Peyer's patch (tissue), 4 donors: ENCODE data around the gene CHMP6. TPM values are rescaled to one million over a fixed set of nuclear protein-coding genes. Genes with fewer than 3 reads are reported as not detected.

ENCODE experiments used
- DNase-seq, 3 donors: peaks; one replicate each; pipeline ENCODE4 v3.0.0-alpha.2; 2017 to 2019
- H3K27ac ChIP-seq, 4 donors: fragments of 200-600 bp; sonication (generic); one replicate each; pipeline ENCODE4 v1.5.1; 2016 to 2019
- H3K27me3 ChIP-seq, 2 donors: fragments of 200-600 bp; sonication (generic); one replicate each; pipeline ENCODE4 v1.5.1; 2019
- H3K36me3 ChIP-seq, 3 donors: fragments of 200-600 bp; sonication (generic); one replicate each; pipeline ENCODE4 v1.5.1; 2016 to 2019
- H3K4me1 ChIP-seq, 4 donors: fragments of 200-600 bp; sonication (generic); one replicate each; pipeline ENCODE4 v1.5.1; 2016 to 2019
- H3K4me3 ChIP-seq, 4 donors: fragments of 200-600 bp; sonication (generic); 1 replicate in 3 of 4; 2 replicates in 1 of 4; pipeline ENCODE4 v1.5.1; 2016 to 2019; ENCODE audit warnings: mild to moderate bottlenecking in 1 of 4
- H3K9me3 ChIP-seq, 4 donors: fragments of 200-600 bp; sonication (generic); one replicate each; pipeline ENCODE4 v1.5.1; 2016 to 2019; ENCODE audit warnings: mild to moderate bottlenecking in 1 of 4
- CTCF ChIP-seq, 6 experiments: fragments of 450-650 bp in 4 of 6; fragments of 200-600 bp in 2 of 6; sonication (generic) in 1 of 6; IDR thresholded peaks; one replicate each; pipeline ENCODE4 v1.5.1; 2017 to 2019; ENCODE audit warnings: antibody characterized with exemption in 6 of 6, mild to moderate bottlenecking in 3 of 6, moderate library complexity in 1 of 6
- POLR2A ChIP-seq, 2 donors: fragments of 450-650 bp; IDR thresholded peaks; one replicate each; pipeline ENCODE4 v1.5.1; 2017; ENCODE audit warnings: antibody characterized with exemption in 2 of 2, mild to moderate bottlenecking in 2 of 2, moderate library complexity in 2 of 2
- total RNA-seq, 4 donors: library from RNA; depleted of rRNA; stranded (reverse); fragments of >200 nt; gene quantifications; one replicate each; pipeline ENCODE4 v1.1.0, GENCODE V29; 2016

The CHMP6 gene
- total RNA-seq, 4 donors from 2014 or later: 29.9 to 57.8 (median 37.1) TPM

DNA sequence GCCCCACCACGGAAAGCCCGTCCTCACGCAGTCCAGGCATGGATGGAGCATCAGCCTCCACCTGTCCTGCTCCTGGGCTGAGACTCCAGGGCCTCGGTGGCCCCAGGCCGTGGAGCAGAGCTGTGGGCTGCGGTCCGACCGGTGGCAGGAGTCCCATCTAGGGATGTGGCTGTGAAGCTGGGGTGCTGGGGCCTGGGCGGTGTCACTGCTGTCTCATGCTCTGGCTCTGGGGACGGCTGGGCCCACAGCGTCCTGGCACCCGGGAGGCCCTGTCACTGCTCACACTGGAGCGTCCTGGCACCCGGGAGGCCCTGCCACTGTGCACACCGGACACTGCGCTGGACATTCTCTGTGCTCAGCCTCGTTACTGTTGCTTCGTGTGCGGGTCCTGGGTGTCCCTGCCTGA is 51.7 kb downstream of the CHMP6 start:
- TF ChIP-seq CTCF (IDR thresholded peaks at IDR 0.05) (no peak), POLR2A (IDR thresholded peaks at IDR 0.05) (no peak)
- peak overlapping the region in 2 of 4 donors; percentile 26 to 48 for H3K27ac ChIP-seq
- no peaks in the 10 kb centered on the region for H3K36me3 ChIP-seq
- peaks cover 0 to 50% (median 5%) of the 10 kb centered on the region in 4 donors for H3K4me1 ChIP-seq
- no peak overlapping the region for H3K4me3 ChIP-seq
- no peaks in the 10 kb centered on the region for H3K9me3 ChIP-seq
- no peak for DNase-seq
- H3K27me3 ChIP-seq: no peaks in the 10 kb centered on the region

DNA sequence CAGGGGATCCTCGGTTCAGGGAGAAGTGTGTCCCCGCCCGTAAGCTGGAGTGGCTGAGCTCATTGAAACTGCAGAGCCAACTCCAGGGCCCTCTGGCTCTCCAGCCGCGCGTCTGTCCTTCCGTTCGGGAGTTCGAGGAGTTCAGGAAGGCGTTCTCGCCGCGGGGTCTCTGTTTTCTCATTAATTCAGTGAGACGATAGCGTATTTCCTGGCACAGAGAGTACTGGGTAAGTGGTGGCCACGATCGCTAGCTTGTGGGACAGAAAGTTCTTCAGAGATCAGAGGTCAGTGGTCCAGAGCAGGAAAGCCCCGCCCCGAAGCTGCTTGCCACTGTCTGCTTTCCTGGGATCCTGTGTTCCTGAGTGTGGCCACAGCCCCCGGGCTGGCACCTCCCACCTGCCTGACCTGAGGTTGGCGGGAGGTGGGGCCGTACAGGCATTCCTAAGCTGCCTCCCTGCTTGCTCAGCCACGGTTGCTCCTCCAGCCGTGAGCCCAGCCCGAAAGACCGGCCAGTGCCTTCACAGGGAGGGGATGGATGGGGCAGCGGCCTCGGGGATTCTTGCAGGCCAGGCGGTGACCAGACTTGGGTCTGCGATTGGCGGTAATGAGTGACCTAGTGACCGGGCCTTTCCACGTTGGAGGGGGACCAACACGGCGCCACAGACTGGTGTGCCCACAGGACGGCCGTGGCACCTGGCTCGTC is 52.2 kb downstream of the CHMP6 start:
- peaks cover 0 to 56% (median 5%) of the 10 kb centered on the region in 4 donors for H3K4me1 ChIP-seq
- peak overlapping the region in 3 of 4 donors; percentile 10 to 48 (median 26) for H3K27ac ChIP-seq
- no peaks in the 10 kb centered on the region for H3K9me3 ChIP-seq
- no peak for DNase-seq
- H3K4me3 ChIP-seq: no peak overlapping the region
- TF ChIP-seq CTCF (IDR thresholded peaks at IDR 0.05): no peak
- TF ChIP-seq POLR2A (IDR thresholded peaks at IDR 0.05): no peak
- no peaks in the 10 kb centered on the region for H3K36me3 ChIP-seq
- H3K27me3 ChIP-seq: no peaks in the 10 kb centered on the region

- DNase-seq: no peak
- peak overlapping the region; percentile 10 to 48 (median 34) for H3K27ac ChIP-seq
- TF ChIP-seq POLR2A (IDR thresholded peaks at IDR 0.05) (no peak), CTCF (IDR thresholded peaks at IDR 0.05) (no peak)
- no peaks in the 10 kb centered on the region for H3K27me3 ChIP-seq
- no peaks in the 10 kb centered on the region for H3K36me3 ChIP-seq
- H3K9me3 ChIP-seq: no peaks in the 10 kb centered on the region
- no peak overlapping the region for H3K4me3 ChIP-seq
- peaks cover 0 to 61% (median 7%) of the 10 kb centered on the region in 4 donors for H3K4me1 ChIP-seq
These were observed 52.8 kb downstream of the CHMP6 start for GRCh38 chr17:81044428-81044763.

DNA sequence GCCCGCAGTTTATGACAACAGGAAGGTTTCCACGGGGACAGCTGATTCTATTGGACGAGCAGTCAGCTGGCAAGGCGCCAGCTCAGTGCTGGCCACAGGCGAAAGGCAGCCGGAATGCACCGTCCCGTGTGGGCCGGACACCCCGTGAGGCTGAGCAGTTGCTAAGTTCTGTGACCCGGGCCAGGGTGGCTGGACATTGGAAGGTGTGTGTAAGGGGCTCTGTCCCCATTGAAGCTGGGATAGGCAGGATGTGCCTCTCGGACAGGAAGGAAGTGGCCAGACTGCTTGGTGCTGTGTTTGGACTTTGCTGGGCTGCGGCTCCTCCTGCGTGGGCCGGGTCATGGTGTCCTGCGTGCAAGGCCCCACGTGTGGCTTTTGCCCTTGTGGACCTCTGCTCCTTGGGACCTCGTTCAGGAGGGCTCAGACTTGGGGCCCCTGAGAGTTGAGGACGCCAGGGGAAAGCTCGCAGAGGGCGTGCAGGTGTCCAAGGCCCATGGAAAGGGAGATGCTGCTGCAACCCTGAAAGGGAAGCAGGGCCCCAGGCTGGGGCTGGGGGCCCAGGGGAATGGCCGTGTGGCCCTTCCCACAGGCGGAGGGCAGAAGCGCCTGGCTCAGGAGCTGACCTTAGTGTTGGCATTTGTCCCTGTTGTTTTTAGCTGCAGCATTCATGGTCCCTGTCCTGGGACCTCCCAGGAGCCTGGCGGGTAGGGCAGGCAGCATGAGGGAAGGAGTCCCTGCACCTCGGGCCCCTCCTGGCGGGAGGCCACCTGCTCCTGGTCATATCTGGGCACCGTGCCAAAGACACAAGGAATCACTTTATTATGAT is 53.3 kb downstream of the CHMP6 start:
- H3K27me3 ChIP-seq: no peaks in the 10 kb centered on the region
- peak overlapping the region in 1 of 4 donors; percentile 6 for H3K4me3 ChIP-seq
- no peaks in the 10 kb centered on the region for H3K36me3 ChIP-seq
- no peaks in the 10 kb centered on the region for H3K9me3 ChIP-seq
- H3K27ac ChIP-seq: peak overlapping the region in 3 of 4 donors; percentile 26 to 48 (median 42)
- peaks cover 0 to 63% (median 11%) of the 10 kb centered on the region in 4 donors for H3K4me1 ChIP-seq
- peak in 2 of 3 donors; percentile 78 to 83 for DNase-seq
- TF ChIP-seq CTCF (IDR thresholded peaks at IDR 0.05) (no peak), POLR2A (IDR thresholded peaks at IDR 0.05) (no peak)

GRCh38 chr17:81045590-81046095 is 54.0 kb downstream of the CHMP6 start:
- no peak for DNase-seq
- Histone ChIP-seq H3K9me3 (no peaks in the 10 kb centered on the region), H3K36me3 (no peaks in the 10 kb centered on the region), H3K4me1 (peaks cover 0 to 64% (median 12%) of the 10 kb centered on the region in 4 donors), H3K27ac (peak overlapping the region in 2 of 4 donors; percentile 26 to 48), H3K27me3 (no peaks in the 10 kb centered on the region), H3K4me3 (no peak overlapping the region)
- no peak for TF ChIP-seq POLR2A (IDR thresholded peaks at IDR 0.05)
- no peak for TF ChIP-seq CTCF (IDR thresholded peaks at IDR 0.05)
